Memory B cell (primary cell): ENCODE results near the gene RAB15.
A peak's percentile ranks its signal among the peaks of the same experiment; 100 is the strongest.

ENCODE experiments used
- ATAC-seq: fragments of 150-1000 bp; cut with Tn5 transposase; 2 replicates; pipeline ENCODE4 v1.10.0; 2021; ENCODE audit warnings: low read depth, mild to moderate bottlenecking, moderate library complexity
- DNase-seq, 2 donors: peaks; one replicate each; pipeline ENCODE4 v3.0.0; 2022; ENCODE audit warnings: low spot score in 2 of 2
- H3K27ac Mint-ChIP-seq: one replicate; pipeline ENCODE4 v1.8.0; 2022; ENCODE audit warnings: mild to moderate bottlenecking, moderate library complexity, mixed read lengths
- H3K27me3 Mint-ChIP-seq: one replicate; pipeline ENCODE4 v1.8.0; 2022; ENCODE audit warnings: mixed read lengths
- H3K36me3 Mint-ChIP-seq: one replicate; pipeline ENCODE4 v1.8.0; 2022; ENCODE audit warnings: mild to moderate bottlenecking, mixed read lengths
- H3K4me1 Mint-ChIP-seq: one replicate; pipeline ENCODE4 v1.8.0; 2022; ENCODE audit warnings: mixed read lengths
- H3K4me3 Mint-ChIP-seq: one replicate; pipeline ENCODE4 v1.8.0; 2022; ENCODE audit warnings: mild to moderate bottlenecking, moderate library complexity, mixed read lengths
- H3K9me3 Mint-ChIP-seq: one replicate; pipeline ENCODE4 v1.8.0; 2022; ENCODE audit warnings: mixed read lengths

RAB15 gene

GRCh38 chr14:64973826-64974225, 1.7 kb upstream of the RAB15 start:
- Mint-ChIP-seq H3K4me1 (peaks cover 6% of the 10 kb centered on the region), H3K27me3 (peaks cover 13% of the 10 kb centered on the region), H3K4me3 (no peak overlapping the region), H3K36me3 (no peaks in the 10 kb centered on the region), H3K27ac (no peak overlapping the region), H3K9me3 (no peaks in the 10 kb centered on the region)
- DNase-seq: no peak
- ATAC-seq: no peak

- H3K27me3 Mint-ChIP-seq: peaks cover 13% of the 10 kb centered on the region
- DNase-seq: no peak
- no peak overlapping the region for H3K27ac Mint-ChIP-seq
- no peaks in the 10 kb centered on the region for H3K9me3 Mint-ChIP-seq
- peaks cover 6% of the 10 kb centered on the region for H3K4me1 Mint-ChIP-seq
- no peak for ATAC-seq
- no peaks in the 10 kb centered on the region for H3K36me3 Mint-ChIP-seq
- peak overlapping the region; percentile 86 for H3K4me3 Mint-ChIP-seq
These were observed 898 bp upstream of the RAB15 start for GRCh38 chr14:64973026-64973442.

- H3K4me3 Mint-ChIP-seq: peak overlapping the region; percentile 74
- no peaks in the 10 kb centered on the region for H3K9me3 Mint-ChIP-seq
- DNase-seq: peak in 1 of 2 donors; percentile 38
- peaks cover 6% of the 10 kb centered on the region for H3K4me1 Mint-ChIP-seq
- H3K27ac Mint-ChIP-seq: no peak overlapping the region
- ATAC-seq: no peak
- H3K36me3 Mint-ChIP-seq: peaks cover 2% of the 10 kb centered on the region
- H3K27me3 Mint-ChIP-seq: peaks cover 10% of the 10 kb centered on the region
These were observed 619 bp downstream of the RAB15 start for GRCh38 chr14:64971491-64971942.

GRCh38 chr14:64970776-64971477, 1.2 kb downstream of the RAB15 start:
- H3K27me3 Mint-ChIP-seq: peaks cover 10% of the 10 kb centered on the region
- DNase-seq: no peak
- ATAC-seq: no peak
- H3K27ac Mint-ChIP-seq: no peak overlapping the region
- peaks cover 2% of the 10 kb centered on the region for H3K36me3 Mint-ChIP-seq
- peaks cover 6% of the 10 kb centered on the region for H3K4me1 Mint-ChIP-seq
- H3K4me3 Mint-ChIP-seq: peak overlapping the region; percentile 74
- no peaks in the 10 kb centered on the region for H3K9me3 Mint-ChIP-seq

- H3K27ac Mint-ChIP-seq: no peak overlapping the region
- ATAC-seq (no peak), DNase-seq (no peak)
- no peak overlapping the region for H3K4me3 Mint-ChIP-seq
- H3K36me3 Mint-ChIP-seq: peaks cover 2% of the 10 kb centered on the region
- H3K27me3 Mint-ChIP-seq: peaks cover 10% of the 10 kb centered on the region
- peaks cover 6% of the 10 kb centered on the region for H3K4me1 Mint-ChIP-seq
- H3K9me3 Mint-ChIP-seq: no peaks in the 10 kb centered on the region
These were observed 2.1 kb downstream of the RAB15 start for GRCh38 chr14:64970041-64970440.

GRCh38 chr14:64968651-64969050, 3.5 kb downstream of the RAB15 start:
- H3K4me3 Mint-ChIP-seq: no peak overlapping the region
- no peaks in the 10 kb centered on the region for H3K9me3 Mint-ChIP-seq
- H3K4me1 Mint-ChIP-seq: peaks cover 6% of the 10 kb centered on the region
- peaks cover 2% of the 10 kb centered on the region for H3K36me3 Mint-ChIP-seq
- H3K27ac Mint-ChIP-seq: no peak overlapping the region
- DNase-seq (no peak), ATAC-seq (no peak)
- peaks cover 10% of the 10 kb centered on the region for H3K27me3 Mint-ChIP-seq

- Mint-ChIP-seq H3K9me3 (no peaks in the 10 kb centered on the region), H3K36me3 (peaks cover 2% of the 10 kb centered on the region), H3K27me3 (peaks cover 10% of the 10 kb centered on the region), H3K4me3 (no peak overlapping the region), H3K27ac (no peak overlapping the region), H3K4me1 (peaks cover 6% of the 10 kb centered on the region)
- ATAC-seq: no peak
- DNase-seq: no peak
These were observed 4.0 kb downstream of the RAB15 start for GRCh38 chr14:64968167-64968566.

GRCh38 chr14:64966976-64967375, 5.2 kb downstream of the RAB15 start:
- Mint-ChIP-seq H3K27me3 (peaks cover 10% of the 10 kb centered on the region), H3K36me3 (peaks cover 2% of the 10 kb centered on the region), H3K27ac (no peak overlapping the region), H3K4me3 (no peak overlapping the region), H3K4me1 (peaks cover 6% of the 10 kb centered on the region), H3K9me3 (no peaks in the 10 kb centered on the region)
- ATAC-seq: no peak
- DNase-seq: no peak

- Mint-ChIP-seq H3K9me3 (no peaks in the 10 kb centered on the region), H3K4me1 (peaks cover 3% of the 10 kb centered on the region), H3K27me3 (peaks cover 5% of the 10 kb centered on the region), H3K36me3 (peaks cover 2% of the 10 kb centered on the region), H3K27ac (no peak overlapping the region), H3K4me3 (no peak overlapping the region)
- ATAC-seq (no peak), DNase-seq (no peak)
These were observed 6.7 kb downstream of the RAB15 start for GRCh38 chr14:64965356-64966000.

GRCh38 chr14:64963611-64964010, 8.5 kb downstream of the RAB15 start:
- H3K27me3 Mint-ChIP-seq: peaks cover 1% of the 10 kb centered on the region
- no peak overlapping the region for H3K27ac Mint-ChIP-seq
- no peak for DNase-seq
- H3K4me3 Mint-ChIP-seq: no peak overlapping the region
- H3K9me3 Mint-ChIP-seq: no peaks in the 10 kb centered on the region
- peaks cover 2% of the 10 kb centered on the region for H3K4me1 Mint-ChIP-seq
- ATAC-seq: no peak
- peaks cover 2% of the 10 kb centered on the region for H3K36me3 Mint-ChIP-seq

GRCh38 chr14:64960762-64961276, 11.3 kb downstream of the RAB15 start:
- no peaks in the 10 kb centered on the region for H3K36me3 Mint-ChIP-seq
- no peak overlapping the region for H3K4me3 Mint-ChIP-seq

GRCh38 chr14:64958743-64959142, 13.4 kb downstream of the RAB15 start:
- H3K27me3 Mint-ChIP-seq: no peaks in the 10 kb centered on the region
- no peak for ATAC-seq
- no peak overlapping the region for H3K4me3 Mint-ChIP-seq
- H3K4me1 Mint-ChIP-seq: peaks cover 2% of the 10 kb centered on the region
- peaks cover 2% of the 10 kb centered on the region for H3K36me3 Mint-ChIP-seq
- DNase-seq: no peak
- no peak overlapping the region for H3K27ac Mint-ChIP-seq
- no peaks in the 10 kb centered on the region for H3K9me3 Mint-ChIP-seq

More at GRCh38 chr14:64960762-64961276, 11.3 kb downstream of the RAB15 start:
- Mint-ChIP-seq H3K9me3 (no peaks in the 10 kb centered on the region), H3K27me3 (peaks cover 1% of the 10 kb centered on the region), H3K4me1 (peaks cover 2% of the 10 kb centered on the region), H3K27ac (no peak overlapping the region)
- DNase-seq (no peak), ATAC-seq (no peak)

GRCh38 chr14:64958201-64958600, 13.9 kb downstream of the RAB15 start:
- DNase-seq (no peak), ATAC-seq (no peak)
- Mint-ChIP-seq H3K27me3 (no peaks in the 10 kb centered on the region), H3K4me1 (peaks cover 4% of the 10 kb centered on the region), H3K27ac (no peak overlapping the region), H3K36me3 (peaks cover 2% of the 10 kb centered on the region), H3K4me3 (no peak overlapping the region), H3K9me3 (no peaks in the 10 kb centered on the region)

- peaks cover 2% of the 10 kb centered on the region for H3K36me3 Mint-ChIP-seq
- H3K27me3 Mint-ChIP-seq: no peaks in the 10 kb centered on the region
- DNase-seq: no peak
- peaks cover 13% of the 10 kb centered on the region for H3K4me1 Mint-ChIP-seq
- no peak overlapping the region for H3K4me3 Mint-ChIP-seq
- H3K27ac Mint-ChIP-seq: no peak overlapping the region
- ATAC-seq: no peak
- no peaks in the 10 kb centered on the region for H3K9me3 Mint-ChIP-seq
These were observed 15.3 kb downstream of the RAB15 start for GRCh38 chr14:64956697-64957406.
